ENCODE results near the gene AIG1. TPM values are rescaled to one million over a fixed set of nuclear protein-coding genes. Genes with fewer than 3 reads are reported as not detected.

AIG1 gene
- total and polyA plus RNA-seq, 2 of the 4 experiments (the other 2 are of a cell fraction): 21.3 to 27.1 TPM

DNA sequence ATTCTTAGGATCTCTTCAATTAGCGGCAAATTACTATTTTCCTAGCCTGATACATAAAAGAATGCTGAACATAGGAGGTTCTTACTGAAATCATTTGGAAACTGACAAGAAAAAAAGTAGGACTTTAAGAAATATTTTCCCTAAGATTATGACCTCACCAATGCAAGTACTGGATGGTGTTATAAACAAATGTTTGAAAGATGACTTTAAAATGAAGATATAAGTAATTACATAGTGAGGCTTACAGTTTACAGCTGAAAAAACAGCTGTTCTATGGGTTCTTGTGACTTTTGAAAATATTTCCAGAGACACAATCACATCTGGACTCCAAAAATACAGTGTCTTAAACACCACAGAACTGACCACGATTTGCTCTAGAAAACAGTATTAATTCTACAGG lies 324.9 kb downstream of the AIG1 start:
- no peak overlapping the region for H3K9ac ChIP-seq (ENCODE audit: low read depth, low read length)
- CTCF ChIA-PET: interaction anchor here (0.6 to 1.3 kb wide), 2 partner anchors 10 to 62 kb away, joined by 3 to 6 read pairs; no protein-coding TSS in a partner anchor
- H3K14ac ChIP-seq (replicated peaks; ENCODE audit: low read depth, low read length): no peak overlapping the region
- H2BK15ac ChIP-seq (ENCODE audit: low read depth, low read length): no peak overlapping the region
- no peak overlapping the region for H3K18ac ChIP-seq (ENCODE audit: low read depth, low read length)
- dilution Hi-C loops (cut with HindIII; ENCODE audit: low sequenced_read_pairs, unreplicated experiment): no loop called here
- intact Hi-C loops (cut with micrococcal nuclease): no loop called here
- TF ChIP-seq MXI1 (IDR thresholded peaks at IDR 0.05; ENCODE audit: borderline replicate concordance, low read depth, low read length) (no peak), MAZ (IDR thresholded peaks at IDR 0.05; ENCODE audit: borderline replicate concordance, low read depth, low read length) (no peak), POLR2A (IDR thresholded peaks at IDR 0.05; ENCODE audit: low read depth, low read length) (no peak), FOS (IDR thresholded peaks at IDR 0.05; ENCODE audit: low read depth, low read length) (no peak), MAFK (IDR thresholded peaks at IDR 0.05; ENCODE audit: low read depth, low read length) (no peak), RCOR1 (IDR thresholded peaks at IDR 0.05; ENCODE audit: insufficient replicate concordance, low read length) (no peak), NFE2L2 (IDR thresholded peaks at IDR 0.05; ENCODE audit: low read depth, low read length) (no peak), SMC3 (IDR thresholded peaks at IDR 0.05; ENCODE audit: low read depth, low read length) (no peak), RFX5 (IDR thresholded peaks at IDR 0.05; ENCODE audit: low read depth, low read length) (no peak), CEBPB (IDR thresholded peaks at IDR 0.05; ENCODE audit: low read depth, low read length) (no peak)
- no peak overlapping the region for H3K56ac ChIP-seq (ENCODE audit: extremely low read depth, insufficient read depth, low read length)
- no peaks in the 10 kb centered on the region for H4K20me1 ChIP-seq (ENCODE audit: insufficient read depth, low read length)
- H3K23ac ChIP-seq (ENCODE audit: low read depth, low read length): no peak overlapping the region
- no peak overlapping the region for H4K91ac ChIP-seq (ENCODE audit: insufficient read depth, low read depth, low read length)
- DNase-seq (no peak), ATAC-seq (ENCODE audit: low read depth) (no peak)
- POLR2A ChIA-PET (ENCODE audit: unreplicated experiment): no interaction called here
- H3K4me2 ChIP-seq (ENCODE audit: low read depth, low read length): no peak overlapping the region
- H2AFZ ChIP-seq (replicated peaks; ENCODE audit: low read length, poor library complexity): no peak overlapping the region
- peaks cover 12% of the 10 kb centered on the region for H3K27me3 ChIP-seq (ENCODE audit: control insufficient read depth, insufficient read depth, low read length)
- H4K8ac ChIP-seq (ENCODE audit: low read depth in 2 of 2, low read length in 2 of 2): no peak overlapping the region
- 0 out of 2 replicates have a peak, but pooled peaks cover 1% of the 10 kb centered on the region for H3K9me3 ChIP-seq (ENCODE audit: control insufficient read depth, insufficient read depth, low read length)
- H3K4me1 ChIP-seq (ENCODE audit: control insufficient read depth, insufficient read depth, low read length): no peaks in the 10 kb centered on the region
- H3K79me1 ChIP-seq (ENCODE audit: low read depth in 1 of 2, low read length in 2 of 2): no peaks in the 10 kb centered on the region
- no peak overlapping the region for H2BK20ac ChIP-seq (ENCODE audit: low read depth, low read length)
- no CpG with 5 or more reads among the region's 2 CpGs for WGBS, 2 experiments (ENCODE audit: extremely low coverage in 2 of 2, insufficient read length in 1 of 2)
- H3K4me3 ChIP-seq (ENCODE audit: insufficient read depth, low read depth, low read length): no peak overlapping the region
- no peak overlapping the region for H4K5ac ChIP-seq (ENCODE audit: low read depth, low read length)
- in situ Hi-C loops (cut with MboI; ENCODE audit: low sequenced_read_pairs): no loop called here
- H2AK9ac ChIP-seq (replicated peaks; ENCODE audit: low read depth, low read length, poor library complexity): no peak overlapping the region
- no peak overlapping the region for H2BK120ac ChIP-seq (ENCODE audit: low read depth, low read length)
- BruUV-seq (replicated peaks): no TSS peak
- no peak overlapping the region for H3K27ac ChIP-seq (ENCODE audit: insufficient read depth, low read length)
- H2AK5ac ChIP-seq (ENCODE audit: low read depth, low read length): no peak overlapping the region
- H2BK5ac ChIP-seq (ENCODE audit: low read depth, low read length, poor library complexity, severe bottlenecking): no peak overlapping the region
- H3K9me1 ChIP-seq (ENCODE audit: insufficient read depth, low read length): no peaks in the 10 kb centered on the region
- no peaks in the 10 kb centered on the region for H3K36me3 ChIP-seq (ENCODE audit: control insufficient read depth, insufficient read depth, low read length)
- H3K4ac ChIP-seq (ENCODE audit: low read depth, low read length): no peak overlapping the region
